Measurements from ENCODE around the gene COPA.
"Not testable (repeated sequence)": the region's sequence is repeated elsewhere in the genome, so short reads cannot be mapped to it uniquely, and the experiment has no call there.

Gene COPA

GRCh38 chr1:160325252-160325651 lies 17.8 kb downstream of the COPA start:
- peak; percentile 94 for DNase-seq

GRCh38 chr1:160322831-160323230 lies 20.2 kb downstream of the COPA start:
- no peak for DNase-seq

GRCh38 chr1:160315359-160315758 lies 27.7 kb downstream of the COPA start:
- no peak for DNase-seq

- no peak for DNase-seq
Observed at GRCh38 chr1:160309571-160309970, 33.5 kb downstream of the COPA start.

GRCh38 chr1:160309185-160309557 lies 33.9 kb downstream of the COPA start:
- no peak for DNase-seq

GRCh38 chr1:160308451-160309184 lies 34.4 kb downstream of the COPA start:
- no peak for DNase-seq

- DNase-seq, result no peak
Observed at GRCh38 chr1:160307118-160307791, 35.8 kb downstream of the COPA start.

GRCh38 chr1:160300173-160300572 lies 42.9 kb downstream of the COPA start:
- DNase-seq, result no peak

- no peak for DNase-seq
Observed at GRCh38 chr1:160296036-160296435, 47.0 kb downstream of the COPA start.

- no peak for DNase-seq
Observed at GRCh38 chr1:160293020-160293968, 49.8 kb downstream of the COPA start.

GRCh38 chr1:160291248-160292220 lies 51.5 kb downstream of the COPA start:
- peak; percentile 71 for DNase-seq

- not testable (repeated sequence) for DNase-seq
Observed at GRCh38 chr1:160287769-160288168, 55.3 kb downstream of the COPA start.

GRCh38 chr1:160285506-160285905 lies 57.5 kb downstream of the COPA start:
- DNase-seq, result no peak

- DNase-seq, result peak; percentile 59
Observed at GRCh38 chr1:160284782-160285344, 58.2 kb downstream of the COPA start, which contains the start of gene PEX19. PEX19 (minus strand) TSS chr1:160285133; CDS start chr1:160285124, 9 bp downstream.

- no peak for DNase-seq
Observed at GRCh38 chr1:160284220-160284781, 58.7 kb downstream of the COPA start.

- DNase-seq, result no peak
Observed at GRCh38 chr1:160282807-160283206, 60.2 kb downstream of the COPA start.

GRCh38 chr1:160277987-160278386 lies 65.1 kb downstream of the COPA start:
- DNase-seq, result no peak

- DNase-seq, result no peak
Observed at GRCh38 chr1:160277330-160277729, 65.7 kb downstream of the COPA start.

GRCh38 chr1:160271025-160271424 lies 72.0 kb downstream of the COPA start:
- DNase-seq, result no peak

- no peak for DNase-seq
Observed at GRCh38 chr1:160267284-160267991, 75.6 kb downstream of the COPA start.
